GM10248 (cell line): ENCODE results near the gene AP3B2.

Source experiments
- CTCF ChIA-PET: fragments of 300-600 bp; sonication (Branson Sonifier 250); formaldehyde crosslinking; extraction: SDS; loops from one replicate; lab custom pipeline; 2021; ENCODE audit warnings: antibody characterized with exemption; lab: Yijun Ruan, JAX
- POLR2A ChIA-PET: fragments of 350-650 bp; sonication (Branson Sonifier 250); formaldehyde crosslinking; extraction: SDS; loops from one replicate; lab custom pipeline; 2020; ENCODE audit warnings: antibody characterized with exemption; lab: Yijun Ruan, JAX
- DNase-seq: peaks from one replicate; pipeline ENCODE4 v3.0.0; 2012; ENCODE audit errors: extremely low spot score
- CTCF ChIP-seq: IDR thresholded peaks from 2 replicates; pipeline ENCODE4 v1.5.1; 2012; ENCODE audit warnings: mild to moderate bottlenecking, low read depth; ENCODE audit errors: extremely low read depth, missing control alignments, control extremely low read depth

The AP3B2 gene

DNA sequence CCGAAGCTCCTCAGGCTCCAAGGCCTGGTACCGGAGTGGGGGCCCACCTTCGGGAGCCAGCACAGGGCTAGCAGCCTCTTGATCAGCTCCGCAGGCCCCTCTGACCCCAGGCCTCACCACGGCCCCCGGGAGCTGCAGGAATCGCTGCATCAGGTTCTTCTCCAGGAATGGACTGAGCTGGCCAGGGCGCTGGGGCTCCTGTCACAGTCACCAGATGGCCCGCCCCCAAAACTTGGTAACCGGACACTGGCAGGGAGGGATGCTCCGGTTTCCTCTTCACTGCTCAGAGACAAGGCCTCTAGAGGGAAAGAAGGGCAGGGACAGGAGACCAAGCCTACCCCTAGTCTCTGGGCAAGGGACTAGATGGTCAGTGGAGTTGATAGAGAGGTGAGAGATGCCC lies 9.9 kb downstream of the AP3B2 start:
- TF ChIP-seq CTCF: no peak
- DNase-seq: no peak
- ChIA-PET POLR2A (no interaction called here), CTCF (no interaction called here)

DNA sequence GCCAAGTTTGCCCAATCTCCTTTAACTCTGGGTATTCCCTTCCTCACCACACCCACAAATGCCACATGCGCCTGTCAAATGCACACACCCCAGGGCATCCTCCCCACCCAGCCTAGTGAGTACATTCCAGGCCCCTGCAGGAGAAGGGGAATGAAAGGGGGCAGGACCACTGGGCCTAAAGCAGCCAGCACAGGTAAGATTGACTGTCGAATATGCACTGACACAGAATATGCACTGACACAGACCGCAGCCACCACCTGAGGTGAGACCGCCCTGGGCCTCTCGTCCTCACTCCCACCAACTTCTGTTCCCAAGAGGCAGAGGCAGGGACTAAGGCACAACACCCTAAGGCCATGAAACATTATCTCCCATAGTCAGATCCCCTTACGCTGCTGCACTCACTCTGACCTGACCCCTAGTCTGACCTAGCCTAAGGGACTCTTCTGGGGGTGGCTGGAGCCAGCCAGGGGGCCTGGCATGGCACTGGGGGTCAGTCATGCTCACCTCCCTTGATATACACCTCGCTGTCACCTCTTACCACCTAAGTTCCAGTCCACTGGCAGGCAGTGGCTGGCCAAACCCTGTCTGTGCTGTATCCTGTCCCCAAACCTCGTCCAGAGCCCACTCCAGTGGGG lies 10.8 kb downstream of the AP3B2 start:
- no peak for DNase-seq
- ChIA-PET CTCF (no interaction called here), POLR2A (no interaction called here)
- no peak for TF ChIP-seq CTCF

- no peak for TF ChIP-seq CTCF
- ChIA-PET POLR2A (no interaction called here), CTCF (no interaction called here)
- no peak for DNase-seq
These were observed 11.8 kb downstream of the AP3B2 start for GRCh38 chr15:82697735-82698407.

GRCh38 chr15:82692171-82692570 lies 17.5 kb downstream of the AP3B2 start:
- ChIA-PET POLR2A (no interaction called here), CTCF (no interaction called here)
- DNase-seq: no peak
- no peak for TF ChIP-seq CTCF

- CTCF ChIA-PET: no interaction called here
- no peak for DNase-seq
- no peak for TF ChIP-seq CTCF
- POLR2A ChIA-PET: no interaction called here
These were observed 20.5 kb downstream of the AP3B2 start for GRCh38 chr15:82689147-82689546.

DNA sequence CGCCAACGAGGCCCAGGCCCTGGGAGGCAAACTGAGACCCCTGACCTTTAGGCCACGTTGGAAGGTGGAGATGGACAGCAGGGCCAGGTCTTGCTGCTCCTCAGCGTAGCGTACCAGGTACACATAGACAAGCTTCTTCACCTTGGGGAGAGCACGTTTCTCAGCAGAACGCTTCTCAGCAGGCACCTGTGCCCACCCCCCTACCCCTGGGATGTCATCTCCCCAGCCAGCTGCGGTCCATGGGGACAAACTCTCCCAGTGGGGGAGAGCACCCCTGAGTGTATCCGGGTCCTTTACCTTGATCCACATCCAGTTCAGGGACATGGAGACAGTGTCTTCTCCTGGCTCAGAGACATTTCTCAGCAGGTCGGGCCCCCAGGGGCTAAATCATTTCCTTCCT lies 21.0 kb downstream of the AP3B2 start:
- CTCF ChIA-PET: no interaction called here
- no peak for DNase-seq
- no peak for TF ChIP-seq CTCF
- POLR2A ChIA-PET: no interaction called here
